ENCODE data around the gene MFN2. TPM values are rescaled to one million over a fixed set of nuclear protein-coding genes. Genes with fewer than 3 reads are reported as not detected.
"Not testable (repeated sequence)": the region's sequence is repeated elsewhere in the genome, so short reads cannot be mapped to it uniquely, and the experiment has no call there.

MFN2 gene
- total RNA-seq, 1 experiment from 2014 or later, result 32.0 TPM

DNA sequence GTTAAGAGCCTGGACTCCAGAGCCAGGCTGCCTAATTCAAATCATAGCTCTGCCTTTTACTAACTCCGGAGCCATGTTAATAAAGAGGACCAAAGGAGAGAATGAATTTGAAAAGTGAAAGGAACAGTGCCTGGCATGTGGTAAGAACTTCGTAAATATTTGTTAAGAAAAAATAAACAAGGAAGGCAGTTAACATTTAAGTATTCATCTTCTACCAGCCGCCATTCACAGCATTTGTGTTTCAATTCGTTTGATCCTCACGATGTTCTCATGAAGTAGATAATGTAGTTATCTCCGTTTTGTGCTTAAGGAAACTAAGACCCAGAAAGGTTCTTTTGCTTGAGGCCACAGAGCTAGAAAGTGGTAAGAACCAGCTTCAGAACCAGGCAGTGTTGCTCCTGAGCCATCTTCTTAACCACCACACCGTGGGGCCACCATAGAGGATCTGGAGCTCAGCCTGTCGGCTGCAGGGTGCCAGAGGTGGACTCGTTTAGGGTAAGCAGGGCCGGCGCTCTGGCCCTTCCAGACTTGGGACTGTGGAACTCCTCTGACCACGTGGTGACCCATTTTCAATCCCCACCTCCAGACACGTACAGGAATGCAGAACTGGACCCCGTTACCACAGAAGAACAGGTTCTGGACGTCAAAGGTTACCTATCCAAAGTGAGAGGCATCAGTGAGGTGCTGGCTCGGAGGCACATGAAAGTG, 11.9 kb downstream of the MFN2 start:
- no peak for DNase-seq (ENCODE audit: extremely low read depth, low read depth)

DNA sequence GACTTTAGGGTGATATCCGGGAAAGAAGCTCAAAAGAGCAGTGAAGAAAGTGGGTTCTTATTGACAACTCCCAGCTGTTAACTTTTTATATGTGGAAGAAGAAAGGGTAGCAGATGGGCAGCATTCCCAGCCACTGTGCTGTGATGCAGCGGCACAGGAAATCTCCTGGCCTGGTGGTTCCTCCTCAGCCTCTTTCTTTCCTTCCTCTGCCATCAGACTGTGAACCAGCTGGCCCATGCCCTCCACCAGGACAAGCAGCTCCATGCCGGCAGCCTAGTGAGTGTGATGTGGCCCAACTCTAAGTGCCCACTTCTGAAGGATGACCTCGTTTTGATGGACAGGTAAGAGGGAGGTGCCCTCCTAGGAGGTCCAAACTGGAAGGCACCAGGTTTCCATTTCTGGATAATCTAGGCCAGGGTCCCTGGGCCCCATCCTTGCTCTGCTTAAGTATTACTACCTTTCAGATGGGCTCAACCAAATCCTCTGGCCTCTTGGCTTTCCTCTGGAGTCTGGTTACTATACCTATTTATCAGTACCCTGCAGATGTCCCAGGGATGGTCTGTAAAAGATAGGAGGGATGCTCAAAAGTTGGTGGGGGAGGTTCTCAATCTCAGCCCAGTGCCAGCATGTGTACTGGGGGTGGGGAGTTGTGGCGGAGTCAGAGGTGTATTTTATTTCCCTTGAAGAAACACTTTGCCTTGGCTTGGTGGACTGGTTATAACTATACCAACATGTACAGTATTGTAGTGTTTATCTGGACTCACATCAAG, 17.0 kb downstream of the MFN2 start:
- no peak for DNase-seq (ENCODE audit: extremely low read depth, low read depth)

DNA sequence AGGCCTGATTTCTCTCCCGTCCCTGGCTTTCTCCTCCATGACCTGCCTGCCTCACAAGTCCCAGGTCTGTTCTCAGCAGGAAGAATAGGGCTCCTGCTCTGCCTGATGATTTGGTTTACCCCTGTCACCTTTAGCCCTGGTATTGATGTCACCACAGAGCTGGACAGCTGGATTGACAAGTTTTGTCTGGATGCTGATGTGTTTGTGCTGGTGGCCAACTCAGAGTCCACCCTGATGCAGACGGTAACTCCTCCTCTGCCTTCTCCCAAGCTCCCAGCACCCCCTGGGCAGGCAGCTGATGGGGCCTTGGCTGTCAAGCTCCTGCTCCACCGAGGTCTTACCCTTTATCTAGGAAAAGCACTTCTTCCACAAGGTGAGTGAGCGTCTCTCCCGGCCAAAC, 18.4 kb downstream of the MFN2 start:
- no peak for DNase-seq (ENCODE audit: extremely low read depth, low read depth)

DNA sequence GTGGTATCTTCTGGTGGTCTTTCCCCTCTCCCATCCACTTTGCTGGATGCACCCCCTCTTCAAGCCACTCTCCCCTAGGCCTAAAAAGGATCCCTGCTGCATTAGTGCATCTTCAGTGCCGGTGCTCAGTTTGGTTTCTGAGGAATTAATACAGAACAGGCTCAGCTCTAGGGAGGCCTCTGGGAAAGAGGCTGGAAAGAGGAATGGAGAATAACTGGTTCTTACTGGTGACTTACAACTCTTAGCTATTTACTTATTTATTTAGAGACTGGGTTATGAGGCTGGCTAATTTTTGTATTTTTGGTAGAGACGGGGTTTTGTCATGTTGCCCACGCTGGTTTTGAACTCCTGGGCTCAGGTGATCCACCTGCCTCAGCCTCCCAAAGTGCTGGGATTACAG, 19.0 kb downstream of the MFN2 start:
- no peak for DNase-seq (ENCODE audit: extremely low read depth, low read depth)

DNA sequence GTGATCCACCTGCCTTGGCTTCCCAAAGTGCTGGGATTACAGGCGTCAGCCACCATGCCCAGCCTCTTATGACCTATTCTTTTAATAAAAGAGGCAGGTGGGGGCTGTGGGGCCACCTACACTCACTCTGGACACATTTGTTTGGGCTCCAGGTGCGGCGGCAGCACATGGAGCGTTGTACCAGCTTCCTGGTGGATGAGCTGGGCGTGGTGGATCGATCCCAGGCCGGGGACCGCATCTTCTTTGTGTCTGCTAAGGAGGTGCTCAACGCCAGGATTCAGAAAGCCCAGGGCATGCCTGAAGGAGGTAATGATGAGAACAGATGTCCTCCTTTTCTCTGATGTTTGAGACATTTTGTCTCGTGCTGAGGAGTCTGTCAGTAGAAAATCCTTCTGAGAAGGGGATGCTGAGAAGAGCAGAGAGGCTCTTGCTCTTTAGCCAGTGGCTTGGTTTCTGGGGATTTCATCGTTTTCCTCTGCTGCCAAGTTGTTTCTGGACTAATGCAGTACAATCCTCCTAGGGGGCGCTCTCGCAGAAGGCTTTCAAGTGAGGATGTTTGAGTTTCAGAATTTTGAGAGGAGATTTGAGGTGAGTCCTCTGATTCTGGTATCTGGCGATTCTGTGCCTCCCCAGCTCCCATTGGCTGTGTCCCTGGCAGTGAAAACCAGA, 21.1 kb downstream of the MFN2 start:
- DNase-seq (ENCODE audit: extremely low read depth, low read depth), result peak; percentile 71

DNA sequence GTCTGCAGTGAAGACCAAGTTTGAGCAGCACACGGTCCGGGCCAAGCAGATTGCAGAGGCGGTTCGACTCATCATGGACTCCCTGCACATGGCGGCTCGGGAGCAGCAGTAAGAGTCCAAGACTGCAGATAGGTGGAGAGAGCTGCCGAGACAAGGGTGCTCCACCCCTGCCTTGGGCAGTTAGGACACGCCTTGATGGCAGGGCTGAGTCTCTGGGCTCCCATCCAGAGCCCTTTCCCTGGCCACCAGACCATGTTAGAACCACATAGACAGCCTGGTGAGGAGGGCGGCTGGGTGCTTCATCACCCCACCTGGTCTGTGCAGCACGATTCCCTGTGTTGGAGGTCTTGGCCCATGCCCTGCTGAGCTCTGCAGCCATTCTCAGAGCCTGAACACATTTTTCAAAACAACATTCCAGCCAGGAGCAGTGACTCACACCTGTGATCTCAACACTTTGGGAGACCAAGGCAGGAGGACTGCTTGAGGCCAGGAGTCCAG, 21.8 kb downstream of the MFN2 start:
- DNase-seq (ENCODE audit: extremely low read depth, low read depth), result no peak

DNA sequence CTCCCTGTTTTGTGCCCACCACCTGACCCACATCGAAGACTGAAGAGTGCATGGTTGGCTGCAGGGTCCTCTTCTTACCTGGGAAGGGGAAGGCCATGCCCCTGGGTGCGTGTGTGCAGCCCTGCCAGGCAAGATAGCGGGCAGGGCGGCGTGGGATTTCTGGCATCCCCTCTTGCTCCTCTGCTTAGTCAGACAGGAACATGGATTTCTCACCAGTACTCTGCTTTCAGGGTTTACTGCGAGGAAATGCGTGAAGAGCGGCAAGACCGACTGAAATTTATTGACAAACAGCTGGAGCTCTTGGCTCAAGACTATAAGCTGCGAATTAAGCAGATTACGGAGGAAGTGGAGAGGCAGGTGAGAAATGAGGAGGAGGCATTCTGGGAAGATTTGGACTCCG, 23.5 kb downstream of the MFN2 start:
- no peak for DNase-seq (ENCODE audit: extremely low read depth, low read depth)

DNA sequence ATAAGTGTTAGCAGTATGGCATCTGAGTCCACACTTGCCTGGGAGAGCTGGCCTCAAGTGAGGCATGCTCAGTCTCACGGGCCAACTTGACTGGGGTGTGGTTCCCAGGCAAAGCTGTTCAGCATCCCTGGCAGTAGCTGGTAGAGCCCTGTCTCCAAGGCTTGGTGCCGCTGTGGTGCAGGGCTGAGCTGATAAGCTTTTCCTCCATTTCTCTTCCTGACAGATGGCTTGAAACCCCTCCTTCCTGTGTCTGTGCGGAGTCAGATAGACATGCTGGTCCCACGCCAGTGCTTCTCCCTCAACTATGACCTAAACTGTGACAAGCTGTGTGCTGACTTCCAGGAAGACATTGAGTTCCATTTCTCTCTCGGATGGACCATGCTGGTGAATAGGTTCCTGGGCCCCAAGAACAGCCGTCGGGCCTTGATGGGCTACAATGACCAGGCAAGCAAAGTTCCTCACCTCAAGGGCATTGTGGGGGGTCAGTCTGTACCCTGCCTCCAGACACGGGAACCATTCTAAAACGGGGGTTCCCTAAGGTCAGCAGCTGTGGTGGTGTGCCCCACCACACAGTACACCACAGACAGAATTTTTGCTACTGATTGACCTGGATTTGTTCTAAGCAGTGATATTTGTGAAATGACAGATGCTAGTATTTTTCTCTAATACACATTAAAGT, 25.4 kb downstream of the MFN2 start:
- no peak for DNase-seq (ENCODE audit: extremely low read depth, low read depth)

DNA sequence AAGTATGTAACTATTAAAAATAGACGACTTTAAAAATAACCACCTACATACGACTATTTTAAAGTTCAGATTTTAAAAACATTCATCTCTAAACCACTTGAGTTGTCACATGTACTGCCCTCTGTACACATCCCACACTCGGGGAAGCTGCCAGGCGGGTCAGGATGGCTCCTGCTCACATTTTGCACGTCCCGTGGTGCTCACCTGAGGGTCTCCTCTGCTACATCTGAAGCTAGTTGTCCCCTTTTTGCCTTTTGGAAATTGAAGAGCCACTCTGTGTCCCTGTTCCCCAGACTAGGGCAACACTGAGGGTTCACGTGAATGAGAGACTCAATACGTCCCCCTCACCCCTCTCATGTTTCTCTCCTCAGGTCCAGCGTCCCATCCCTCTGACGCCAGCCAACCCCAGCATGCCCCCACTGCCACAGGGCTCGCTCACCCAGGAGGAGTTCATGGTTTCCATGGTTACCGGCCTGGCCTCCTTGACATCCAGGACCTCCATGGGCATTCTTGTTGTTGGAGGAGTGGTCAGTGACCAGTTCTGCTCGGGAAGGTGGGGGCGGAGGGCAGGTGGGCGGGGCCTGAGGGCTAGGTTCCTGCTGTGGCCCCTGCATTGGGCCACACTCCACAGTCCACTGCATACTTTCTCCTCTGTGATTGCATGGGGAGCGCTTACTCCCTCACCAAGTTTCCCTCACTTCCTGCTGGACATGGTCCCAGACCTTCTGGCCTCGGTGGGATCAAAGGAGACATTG, 26.1 kb downstream of the MFN2 start:
- DNase-seq (ENCODE audit: extremely low read depth, low read depth), result no peak

DNA sequence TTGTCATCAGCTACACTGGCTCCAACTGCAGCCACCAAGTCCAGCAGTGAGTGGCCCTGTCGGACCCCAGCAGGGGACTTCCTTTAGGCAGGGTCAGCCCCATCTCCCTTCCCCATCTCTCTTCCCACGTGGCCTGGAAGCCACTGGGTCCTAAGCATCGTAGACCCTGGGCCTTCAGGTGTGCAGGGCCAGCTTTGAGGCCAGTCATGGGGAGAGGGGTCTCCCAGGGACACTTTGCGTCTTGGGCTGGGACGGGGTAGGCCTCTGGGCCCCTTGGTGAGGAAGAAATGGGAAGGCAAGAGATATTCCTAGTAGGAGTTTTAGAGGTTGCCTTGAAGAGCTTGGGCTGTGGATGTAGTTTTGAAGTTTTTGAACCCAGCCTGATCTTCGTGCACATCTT, 27.0 kb downstream of the MFN2 start:
- DNase-seq (ENCODE audit: extremely low read depth, low read depth), result no peak

DNA sequence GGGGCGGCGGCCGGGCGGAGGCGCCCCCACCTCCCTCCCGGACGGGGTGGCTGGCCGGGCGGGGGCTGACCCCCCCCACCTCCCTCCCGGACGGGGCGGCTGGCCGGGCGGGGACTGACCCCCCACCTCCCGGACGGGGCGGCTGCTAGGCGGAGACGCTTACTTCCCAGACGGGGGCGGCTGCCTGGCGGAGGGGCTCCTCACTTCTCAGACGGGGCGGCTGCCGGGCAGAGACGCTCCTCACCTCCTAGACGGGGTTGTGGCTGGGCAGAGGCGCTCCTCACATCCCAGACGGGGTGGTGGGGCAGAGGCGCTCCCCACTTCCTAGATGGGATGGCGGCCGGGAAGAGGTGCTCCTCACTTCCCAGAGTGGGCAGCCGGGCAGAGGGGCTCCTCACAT, 28.1 kb downstream of the MFN2 start:
- not testable (repeated sequence) for DNase-seq (ENCODE audit: extremely low read depth, low read depth)

DNA sequence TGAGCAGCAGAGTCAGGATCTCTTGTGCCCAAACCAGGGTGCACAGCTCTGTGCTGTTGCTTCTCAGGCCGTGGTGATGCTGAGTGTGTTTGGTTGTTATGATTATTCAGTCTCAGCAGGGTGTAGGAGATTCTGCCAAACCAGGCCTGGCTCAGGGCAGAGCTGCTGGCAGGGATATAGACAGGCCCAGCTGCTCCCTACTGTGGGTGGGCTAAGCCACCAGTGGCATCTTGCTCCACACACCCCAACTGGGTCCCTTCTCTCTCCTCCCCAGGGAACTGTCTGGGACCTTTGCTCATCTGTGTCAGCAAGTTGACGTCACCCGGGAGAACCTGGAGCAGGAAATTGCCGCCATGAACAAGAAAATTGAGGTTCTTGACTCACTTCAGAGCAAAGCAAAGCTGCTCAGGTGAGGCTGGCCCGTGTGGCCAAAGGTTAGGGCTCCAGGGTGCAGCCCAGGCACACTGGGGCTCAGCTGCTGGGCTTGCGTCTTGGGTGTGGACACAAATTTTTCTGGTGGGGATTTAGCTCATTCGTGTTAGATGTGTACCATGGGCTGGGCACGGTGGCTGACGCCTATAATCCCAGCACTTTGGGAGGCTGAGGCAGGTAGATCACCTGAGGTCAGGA, 29.2 kb downstream of the MFN2 start:
- no peak for DNase-seq (ENCODE audit: extremely low read depth, low read depth)

DNA sequence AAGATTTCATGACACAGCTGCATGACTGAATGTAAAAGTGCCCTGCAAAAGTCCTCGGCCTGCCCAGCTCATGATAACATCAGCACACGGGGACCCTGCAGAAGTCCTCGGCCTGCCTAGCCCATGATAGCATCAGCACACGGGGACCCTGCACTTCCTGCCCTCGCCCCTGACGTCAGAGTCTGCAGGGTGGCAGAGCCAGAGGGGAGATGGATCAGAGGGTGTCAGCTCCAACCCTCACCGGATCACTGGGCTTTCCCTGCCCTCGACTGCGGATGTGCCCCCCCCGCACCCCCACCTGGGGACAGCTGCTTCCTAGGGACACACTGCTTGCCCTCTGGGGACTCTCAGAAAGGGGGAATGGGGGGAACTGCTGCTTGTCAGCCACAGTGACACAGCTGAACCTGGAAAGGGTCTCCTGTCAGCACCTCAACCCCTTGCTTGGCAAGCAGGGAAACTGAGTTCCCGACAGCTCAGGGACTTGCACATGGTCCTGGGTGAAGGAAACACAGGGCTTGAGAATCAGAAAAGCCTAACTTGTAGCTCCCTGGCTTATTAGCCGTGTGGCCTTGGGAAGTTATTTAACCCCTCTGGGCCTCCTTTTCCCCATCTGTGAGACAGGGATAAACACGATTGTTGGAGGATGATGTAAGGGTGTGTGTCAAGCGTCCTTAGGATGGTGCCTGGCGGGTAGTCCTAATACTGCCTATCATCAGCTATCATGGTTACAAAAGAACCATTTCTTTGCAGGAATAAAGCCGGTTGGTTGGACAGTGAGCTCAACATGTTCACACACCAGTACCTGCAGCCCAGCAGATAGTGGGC, 30.7 kb downstream of the MFN2 start:
- DNase-seq (ENCODE audit: extremely low read depth, low read depth), result no peak

DNA sequence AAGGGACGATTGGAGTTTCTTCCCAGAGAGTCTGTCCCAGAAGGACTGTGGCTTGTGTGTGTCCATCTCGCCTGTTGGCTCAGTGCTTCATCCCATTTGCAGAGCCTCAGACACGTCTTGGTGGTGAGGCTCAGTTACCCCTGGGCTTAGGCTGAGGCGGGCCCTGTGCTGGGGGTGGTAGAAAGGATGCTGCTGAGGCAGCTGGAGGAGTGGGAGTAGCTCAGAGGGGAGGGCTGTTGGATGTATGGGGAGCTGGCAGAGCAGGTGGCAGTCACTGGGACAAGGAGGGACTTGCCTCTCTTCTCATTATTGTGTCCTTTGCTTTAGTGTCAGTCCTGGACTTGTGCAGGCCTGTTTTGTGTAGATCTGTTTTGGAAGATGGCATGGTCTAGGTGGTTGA, 31.8 kb downstream of the MFN2 start:
- no peak for DNase-seq (ENCODE audit: extremely low read depth, low read depth)

DNA sequence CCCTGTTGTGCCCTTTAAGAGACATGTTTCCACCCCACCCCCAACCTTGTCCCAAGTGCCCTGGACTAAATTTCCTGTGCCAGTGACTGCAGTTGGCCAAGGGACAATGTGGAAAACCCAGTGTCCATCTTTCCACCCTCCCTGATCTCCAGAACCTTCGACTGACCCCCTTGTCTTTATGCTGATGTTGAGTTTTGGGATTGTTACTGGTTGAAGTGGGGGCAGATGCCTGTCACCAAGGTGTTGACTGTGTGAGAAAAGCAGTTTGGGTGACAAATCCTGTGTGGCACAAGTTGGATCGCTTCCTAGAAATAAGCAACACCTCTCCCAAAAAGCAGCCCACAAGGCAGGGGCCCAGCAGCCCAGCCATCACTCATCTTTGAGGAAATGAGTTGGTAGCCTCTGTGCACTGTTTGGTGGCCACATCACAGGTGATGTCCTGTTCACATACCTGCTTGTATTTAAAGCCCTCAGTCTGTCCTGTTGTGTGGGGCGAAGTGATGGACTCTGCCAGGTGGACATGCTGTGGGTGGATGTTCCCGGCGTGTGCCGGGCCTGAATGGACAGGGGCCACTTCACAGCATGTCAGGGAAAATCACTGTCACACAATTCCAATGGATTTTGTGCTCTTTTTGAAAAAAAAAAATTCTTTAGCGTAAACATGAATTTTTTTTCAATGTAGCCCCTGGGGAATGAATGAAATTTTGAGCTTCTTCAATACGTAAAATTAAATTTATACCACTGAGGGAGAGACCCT, 32.5 kb downstream of the MFN2 start:
- no peak for DNase-seq (ENCODE audit: extremely low read depth, low read depth)

DNA sequence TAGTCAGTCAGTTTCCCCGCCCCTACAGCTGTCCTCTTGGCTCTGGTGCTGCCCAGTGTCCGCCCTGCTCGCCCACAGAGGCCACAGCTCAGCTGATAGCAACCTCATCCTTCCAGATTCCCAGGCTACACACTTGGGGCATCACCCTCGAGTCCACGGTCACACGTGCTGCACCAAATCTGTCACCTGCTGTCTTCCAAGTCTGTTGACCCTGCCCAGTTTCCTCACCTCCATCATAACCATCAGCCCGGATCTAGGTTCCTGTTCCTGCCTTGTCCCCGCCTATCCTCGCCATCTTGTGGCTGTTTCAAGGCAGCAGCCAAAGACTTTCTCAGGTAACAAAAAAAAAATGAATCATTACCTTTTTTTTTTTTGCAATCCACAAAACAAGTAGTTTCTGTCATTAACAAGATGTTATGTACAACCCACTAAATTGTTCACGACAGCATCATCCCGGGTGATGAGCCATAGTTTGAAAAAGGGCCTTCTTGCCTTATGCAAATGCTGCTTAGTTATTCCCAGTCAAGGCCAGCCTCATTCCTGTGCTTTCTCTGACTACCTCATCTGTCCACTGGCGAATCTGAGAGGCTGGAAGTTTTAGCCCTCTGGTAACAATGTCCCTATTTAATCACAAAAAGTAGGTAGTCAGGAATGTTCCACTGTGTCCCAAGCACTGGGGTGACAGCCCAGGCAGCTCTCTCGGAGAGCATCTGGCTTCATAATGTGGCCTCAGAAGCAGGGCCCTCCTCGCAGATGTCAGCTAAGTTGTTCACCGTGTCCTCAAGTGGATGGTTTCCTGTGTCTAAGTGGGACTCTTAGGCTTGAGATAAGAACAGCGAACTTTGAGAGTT, 34.1 kb downstream of the MFN2 start:
- no peak for DNase-seq (ENCODE audit: extremely low read depth, low read depth)

DNA sequence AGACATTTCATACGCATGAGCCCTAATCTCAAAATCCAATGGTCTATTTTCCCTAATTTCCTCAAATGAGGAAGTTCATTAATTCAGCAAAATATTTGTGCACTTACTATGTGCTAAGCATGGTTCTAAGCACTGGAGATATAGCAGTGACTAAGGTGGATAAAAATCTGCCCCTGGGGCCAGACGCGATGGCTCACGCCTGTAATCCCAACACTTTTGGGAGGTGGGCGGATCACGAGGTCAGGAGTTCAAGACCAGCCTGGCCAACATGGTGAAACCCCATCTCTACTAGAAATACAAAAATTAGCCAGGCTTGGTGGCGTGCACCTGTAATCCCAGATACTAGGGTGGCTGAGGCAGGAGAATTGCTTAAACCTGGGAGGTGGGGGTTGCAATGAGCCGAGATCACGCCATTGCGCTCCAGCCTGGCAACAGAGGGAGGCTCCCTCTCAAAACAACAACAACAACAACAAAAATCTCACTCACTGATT, 34.8 kb downstream of the MFN2 start:
- no peak for DNase-seq (ENCODE audit: extremely low read depth, low read depth)
